HepG2 (cell line): Measurements from ENCODE around the gene DOCK1. TPM values are rescaled to one million over a fixed set of nuclear protein-coding genes. Genes with fewer than 3 reads are reported as not detected.

ENCODE experiments used
- ATAC-seq: fragments of 200-7000 bp; cut with Tn5 transposase; 3 replicates; pipeline ENCODE4 v1.9.1; 2020; ENCODE audit warnings: mild to moderate bottlenecking, moderate library complexity
- BruUV-seq: library from RNA; stranded (reverse); fragments of 400-500 nt; replicated peaks from 2 replicates; lab custom pipeline; 2021; lab: Mats Ljungman, UMichigan
- CTCF ChIA-PET: fragments of 300-600 bp; formaldehyde crosslinking; extraction: SDS; loops from one replicate; lab custom pipeline; 2021; ENCODE audit warnings: low total read pairs, inconsistent platforms, low intra/inter-chr PET ratio; lab: Yijun Ruan, JAX
- POLR2A ChIA-PET: fragments of 350-600 bp; sonication (Branson Sonifier 250); formaldehyde crosslinking; loops from one replicate; lab custom pipeline; 2020; ENCODE audit warnings: antibody characterized with exemption, inconsistent platforms; lab: Yijun Ruan, JAX
- DNase-seq: peaks from one replicate; pipeline ENCODE4 v3.0.0-alpha.2; 2015; ENCODE audit warnings: low spot score
- FAIRE-seq: peaks from 3 replicates; lab custom pipeline; 2011; peaks lifted over from hg19 to GRCh38; lab: Jason Lieb, UNC
- H2AFZ ChIP-seq: one replicate; pipeline ENCODE4 v1.6.1; 2011; ENCODE audit warnings: low read length, inconsistent platforms
- H3K27ac ChIP-seq: fragments of 300-600 bp; 3 replicates; pipeline ENCODE4 v1.8.0; 2011; ENCODE audit warnings: mixed run types, mild to moderate bottlenecking, mixed read lengths, low read length, inconsistent platforms; ENCODE audit not compliant: insufficient read depth; ENCODE audit errors: extremely low read length
- H3K27me3 ChIP-seq, 2 experiments: fragments of 200-600 bp in 1 of 2; 2 replicates in 1 of 2; 3 replicates in 1 of 2; pipeline versions ENCODE4 v1.6.0 to v1.8.0; 2011; ENCODE audit warnings: low read length in 2 of 2, mild to moderate bottlenecking in 2 of 2, moderate library complexity in 2 of 2, inconsistent platforms in 1 of 2; ENCODE audit not compliant: insufficient read depth in 2 of 2, control insufficient read depth in 1 of 2
- H3K36me3 ChIP-seq, 2 experiments: fragments of 200-600 bp in 1 of 2; replicated peaks in 1 of 2; 2 replicates in 1 of 2; 3 replicates in 1 of 2; pipeline versions ENCODE4 v1.5.1 to v1.8.0; 2011; ENCODE audit warnings: low read length in 2 of 2, inconsistent platforms in 1 of 2; ENCODE audit not compliant: insufficient read depth in 2 of 2, control insufficient read depth in 1 of 2
- H3K4me1 ChIP-seq: 2 replicates; pipeline ENCODE4 v1.5.1; 2012; ENCODE audit warnings: low read length, inconsistent platforms; ENCODE audit not compliant: insufficient read depth
- H3K4me2 ChIP-seq: 2 replicates; pipeline ENCODE4 v1.6.0; 2011; ENCODE audit warnings: low read depth, low read length, inconsistent platforms
- H3K4me3 ChIP-seq, 3 experiments: fragments of 200-600 bp in 1 of 3; sonication (generic), shearing (Covaris generic) in 1 of 3; replicated peaks in 1 of 3; 2 replicates each; pipeline ENCODE4 v1.5.1; 2011 to 2016; ENCODE audit warnings: low read length in 3 of 3, inconsistent platforms in 2 of 3, low read depth in 2 of 3, mild to moderate bottlenecking in 2 of 3, control low read depth in 1 of 3, mixed read lengths in 1 of 3; ENCODE audit not compliant: insufficient read depth in 1 of 3
- H3K79me2 ChIP-seq: one replicate; pipeline ENCODE4 v1.6.1; 2011; ENCODE audit warnings: low read length, inconsistent platforms; ENCODE audit not compliant: insufficient read depth
- H3K9ac ChIP-seq: 2 replicates; pipeline ENCODE4 v1.6.0; 2011; ENCODE audit warnings: mild to moderate bottlenecking, low read depth, low read length, inconsistent platforms; ENCODE audit not compliant: insufficient read depth
- H3K9me3 ChIP-seq: 2 replicates; pipeline ENCODE4 v1.5.1; 2012; ENCODE audit warnings: mild to moderate bottlenecking, low read length
- H4K20me1 ChIP-seq: 2 replicates; pipeline ENCODE4 v1.6.0; 2011; ENCODE audit warnings: inconsistent platforms, mild to moderate bottlenecking, low read length, moderate library complexity; ENCODE audit not compliant: insufficient read depth
- ELK4 ChIP-seq: sonication (generic); formaldehyde crosslinking; IDR thresholded peaks from 2 replicates; pipeline ENCODE4 v1.9.0; 2021; ENCODE audit warnings: missing genetic modification reagents, borderline replicate concordance
- HMGXB3 ChIP-seq: sonication (generic); formaldehyde crosslinking; IDR thresholded peaks from 2 replicates; pipeline ENCODE4 v1.4.0; 2020; ENCODE audit warnings: missing genetic modification reagents, borderline replicate concordance
- KLF6 ChIP-seq: IDR thresholded peaks from 2 replicates; pipeline ENCODE4 v1.8.0; 2016; ENCODE audit warnings: missing biosample characterization, missing genetic modification reagents
- NFAT5 ChIP-seq: sonication (generic); formaldehyde crosslinking; IDR thresholded peaks from 2 replicates; pipeline ENCODE4 v1.4.0; 2020; ENCODE audit warnings: missing genetic modification reagents
- SRF ChIP-seq: IDR thresholded peaks from 2 replicates; pipeline ENCODE4 v1.6.1; 2011; ENCODE audit warnings: mild to moderate bottlenecking, low read depth, low read length, moderate library complexity
- ZMAT5 ChIP-seq: sonication (generic); formaldehyde crosslinking; IDR thresholded peaks from 2 replicates; pipeline ENCODE4 v1.5.0; 2020; ENCODE audit warnings: mild to moderate bottlenecking, low read depth, missing genetic modification reagents, borderline replicate concordance
- ZNF891 ChIP-seq: sonication (generic); formaldehyde crosslinking; IDR thresholded peaks from 2 replicates; pipeline ENCODE4 v1.5.0; 2020; ENCODE audit warnings: mild to moderate bottlenecking, missing genetic modification reagents
- WGBS: methylation state at CpG from one replicate; pipeline ENCODE4 v1.1.6; 2017; ENCODE audit warnings: low lambda C conversion rate; 5-methylcytosine and 5-hydroxymethylcytosine counted together
- in situ Hi-C: cut with HindIII; loops from 2 replicates; pipeline ENCODE4 v1.10.0; 2017; ENCODE audit warnings: low pct_unique_long_range_greater_than_20kb; ENCODE audit not compliant: extremely low pct_ligation_motif_present
- intact Hi-C: fragments of 100-400 bp; cut with micrococcal nuclease; formaldehyde crosslinking; loops from one replicate; pipeline ENCODE4 v1.10.0; 2022; ENCODE audit not compliant: unreplicated experiment
- polyA plus RNA-seq, 8 experiments: library from polyadenylated mRNA; depleted of rRNA in 3 of 8; stranded (reverse) in 7 of 8; unstranded in 1 of 8; fragments of >200 nt; fragmentation: Illumina TruSeq in 4 of 8; extraction: Trizol in 4 of 8; gene quantifications; 2 replicates each; pipeline versions ENCODE4 v1.2.1 to v1.2.3, GENCODE V29; 2011 to 2016; ENCODE audit warnings: low read depth in 4 of 8, missing spikeins in 1 of 8, mixed read lengths in 1 of 8; ENCODE audit not compliant: insufficient read depth in 1 of 8
- total RNA-seq, 5 experiments: library from RNA; depleted of rRNA; stranded (reverse); fragments of >200 nt; fragmentation: Illumina TruSeq; extraction: Trizol; gene quantifications; 2 replicates each; pipeline ENCODE4 v1.2.3, GENCODE V29; 2016; ENCODE audit warnings: low read depth in 1 of 5

DOCK1 gene
- total and polyA plus RNA-seq, 2 of the 13 experiments (the other 11 are each of a cell fraction or from before 2014, with no cell fraction given): 8.3 to 25.5 TPM

GRCh38 chr10:127384532-127384931, 479.3 kb downstream of the DOCK1 start (continued):
- TF ChIP-seq ZMAT5: no peak
- no peak for TF ChIP-seq NFAT5 (CRISPR knock-in tag)
- TF ChIP-seq ELK4 (CRISPR knock-in tag): no peak
- TF ChIP-seq ZNF891 (CRISPR knock-in tag): no peak
- TF ChIP-seq KLF6 (CRISPR knock-in tag): no peak

GRCh38 chr10:127385066-127385465, 479.8 kb downstream of the DOCK1 start:
- no peak for ATAC-seq
- in situ Hi-C loops: no loop called here
- Histone ChIP-seq H3K9ac (no peak overlapping the region), H3K4me2 (no peak overlapping the region), H3K36me3 (peaks cover 1 to 22% of the 10 kb centered on the region in 2 experiments; a peak in 2 of 5 replicates), H4K20me1 (no peaks in the 10 kb centered on the region), H3K27ac (no peak overlapping the region), H2AFZ (no peak overlapping the region), H3K79me2 (no peaks in the 10 kb centered on the region), H3K4me3 (no peak overlapping the region), H3K4me1 (no peaks in the 10 kb centered on the region), H3K27me3 (no peaks in the 10 kb centered on the region), H3K9me3 (no peaks in the 10 kb centered on the region)
- BruUV-seq: no TSS peak
- intact Hi-C loops: no loop called here
- no peak for FAIRE-seq
- POLR2A ChIA-PET: no interaction called here
- WGBS: 97% methylated on average over 3 of the region's 3 CpGs
- DNase-seq: no peak
- CTCF ChIA-PET: no interaction called here
- TF ChIP-seq HMGXB3 (CRISPR knock-in tag) (no peak), SRF (no peak)
